HL-60 (cell line): ENCODE measurements around the gene KRTAP10-1.

Experiments
- CTCF ChIP-seq: IDR thresholded peaks from one replicate; pipeline ENCODE4 v1.5.1; 2011; ENCODE audit warnings: low read length, control low read depth, inconsistent platforms; ENCODE audit not compliant: insufficient read depth
- POLR2AphosphoS5 ChIP-seq: IDR thresholded peaks from 2 replicates; pipeline ENCODE4 v1.6.1; 2012; ENCODE audit warnings: low read depth
- SPI1 ChIP-seq: IDR thresholded peaks from 2 replicates; pipeline ENCODE4 v1.6.1; 2012; ENCODE audit warnings: low read depth, mild to moderate bottlenecking, borderline replicate concordance

GRCh38 chr21:44511219-44511937 is 28.6 kb downstream of the KRTAP10-1 start:
- TF ChIP-seq CTCF = no peak
- no peak for TF ChIP-seq SPI1
- no peak for TF ChIP-seq POLR2AphosphoS5
